Heart left ventricle (tissue), 13 donors: ENCODE measurements around the gene ALDH3B2.

Experiments used
- POLR2A ChIP-seq, 2 donors: fragments of 450-650 bp; IDR thresholded peaks; one replicate each; pipeline ENCODE4 v1.6.1; 2017; ENCODE audit warnings: antibody characterized with exemption in 2 of 2, mild to moderate bottlenecking in 2 of 2, moderate library complexity in 2 of 2
- TF ChIP-seq, protein P1 (sequence below), 12 donors: fragments of 200-600 bp; sonication (generic) in 4 of 12; IDR thresholded peaks; one replicate each; pipeline versions ENCODE4 v1.5.0 to v1.8.0; 2018 to 2022; ENCODE audit warnings: antibody characterized with exemption in 12 of 12, mild to moderate bottlenecking in 5 of 12
- donor health status: ischemic (EF 13 %, LVEDD 7.1; RV severe dilation, severe dysfunction).
- donor health status: DM: no; HTN: yes; CAD: no.
- donor health status: DM: no; HTN: no; CAD: no.
- donor health status: ischemic (EF 25% LVEDD 6.9; RV normal size, moderate dysfunction).
- donor health status: ischemic (EF 25% LVEDD 5.7; RV mildly dilated, moderate dysfunction).
- donor health status: ischemic (EF 35%, LVEDD 5.7; RV mildly dilated, moderate dysfunction).
- donor health status: nonischemic (EF 11% LVEDD 7.7; RV severe dilation, severe dysfunction).
- donor health status: DM: yes; HTN: yes; CAD: no.
- donor health status: PGD.
- donor health status: ischemic (EF 29% LVEDD 5.4; RV normal size, mild dysfunction).
- donor health status: nonischemic (EF 23%, LVEDD 6.1; RV moderate dilation, normal function).

DNA sequence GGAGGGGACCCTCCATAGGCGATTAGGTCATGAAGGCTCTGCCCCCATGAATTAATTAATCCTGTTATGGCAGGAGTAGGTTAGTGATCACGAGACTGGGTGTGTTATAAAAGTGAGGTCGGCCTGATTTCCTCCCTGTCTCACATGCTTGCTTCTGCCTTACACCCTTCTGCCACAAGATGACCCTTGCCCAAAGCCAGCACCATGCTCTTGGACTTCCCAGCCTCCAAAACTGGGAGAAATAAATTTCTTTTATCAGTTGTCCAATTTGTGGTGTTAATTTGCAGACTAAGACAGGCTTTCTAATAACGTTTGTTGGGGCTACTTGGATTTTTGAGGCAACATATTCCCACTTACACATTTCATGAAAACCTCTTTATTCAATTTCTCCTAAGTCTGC lies 23.4 kb upstream of the ALDH3B2 start:
- TF ChIP-seq, protein P1, sequence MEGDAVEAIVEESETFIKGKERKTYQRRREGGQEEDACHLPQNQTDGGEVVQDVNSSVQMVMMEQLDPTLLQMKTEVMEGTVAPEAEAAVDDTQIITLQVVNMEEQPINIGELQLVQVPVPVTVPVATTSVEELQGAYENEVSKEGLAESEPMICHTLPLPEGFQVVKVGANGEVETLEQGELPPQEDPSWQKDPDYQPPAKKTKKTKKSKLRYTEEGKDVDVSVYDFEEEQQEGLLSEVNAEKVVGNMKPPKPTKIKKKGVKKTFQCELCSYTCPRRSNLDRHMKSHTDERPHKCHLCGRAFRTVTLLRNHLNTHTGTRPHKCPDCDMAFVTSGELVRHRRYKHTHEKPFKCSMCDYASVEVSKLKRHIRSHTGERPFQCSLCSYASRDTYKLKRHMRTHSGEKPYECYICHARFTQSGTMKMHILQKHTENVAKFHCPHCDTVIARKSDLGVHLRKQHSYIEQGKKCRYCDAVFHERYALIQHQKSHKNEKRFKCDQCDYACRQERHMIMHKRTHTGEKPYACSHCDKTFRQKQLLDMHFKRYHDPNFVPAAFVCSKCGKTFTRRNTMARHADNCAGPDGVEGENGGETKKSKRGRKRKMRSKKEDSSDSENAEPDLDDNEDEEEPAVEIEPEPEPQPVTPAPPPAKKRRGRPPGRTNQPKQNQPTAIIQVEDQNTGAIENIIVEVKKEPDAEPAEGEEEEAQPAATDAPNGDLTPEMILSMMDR (IDR thresholded peaks at IDR 0.05), result no peak
- no peak for TF ChIP-seq POLR2A (IDR thresholded peaks at IDR 0.05)
